IPS-18c (cell line): Measurements from ENCODE around the gene QSOX2.

Experiments used
- H3K4me3 ChIP-seq: 2 replicates; pipeline ENCODE4 v1.7.0; 2013; ENCODE audit warnings: low read depth, mild to moderate bottlenecking, low read length, moderate library complexity; ENCODE audit not compliant: insufficient read depth
- H3K9me3 ChIP-seq: one replicate; pipeline ENCODE4 v1.6.1; 2013; ENCODE audit warnings: mild to moderate bottlenecking, low read length, moderate library complexity; ENCODE audit not compliant: control insufficient read depth, insufficient read depth

QSOX2 gene

GRCh38 chr9:136193891-136194279 is 51.7 kb downstream of the QSOX2 start:
- peak overlapping the region; percentile 3; the same call in 1 of the 2 replicates for H3K4me3 ChIP-seq
- no peaks in the 10 kb centered on the region for H3K9me3 ChIP-seq

GRCh38 chr9:136193127-136193890 is 52.3 kb downstream of the QSOX2 start:
- peak overlapping the region; percentile 24; the same call in 1 of the 2 replicates for H3K4me3 ChIP-seq

GRCh38 chr9:136192289-136193126 is 53.1 kb downstream of the QSOX2 start:
- Histone ChIP-seq H3K9me3 (no peaks in the 10 kb centered on the region), H3K4me3 (peak overlapping the region; percentile 24; the same call in 1 of the 2 replicates)

More at GRCh38 chr9:136193127-136193890, 52.3 kb downstream of the QSOX2 start:
- H3K9me3 ChIP-seq, result no peaks in the 10 kb centered on the region

GRCh38 chr9:136191960-136192286 is 53.7 kb downstream of the QSOX2 start:
- no peaks in the 10 kb centered on the region for H3K9me3 ChIP-seq
- no peak overlapping the region; the same call in 1 of the 2 replicates for H3K4me3 ChIP-seq

- H3K9me3 ChIP-seq, result no peaks in the 10 kb centered on the region
- no peak overlapping the region for H3K4me3 ChIP-seq
Measured at GRCh38 chr9:136191099-136191959, 54.3 kb downstream of the QSOX2 start.

GRCh38 chr9:136190656-136191055 is 55.0 kb downstream of the QSOX2 start:
- H3K9me3 ChIP-seq, result no peaks in the 10 kb centered on the region
- H3K4me3 ChIP-seq, result no peak overlapping the region

GRCh38 chr9:136190237-136190601 is 55.4 kb downstream of the QSOX2 start:
- no peaks in the 10 kb centered on the region for H3K9me3 ChIP-seq
- H3K4me3 ChIP-seq, result no peak overlapping the region

GRCh38 chr9:136189394-136190236 is 56.0 kb downstream of the QSOX2 start:
- H3K4me3 ChIP-seq, result no peak overlapping the region
- H3K9me3 ChIP-seq, result no peaks in the 10 kb centered on the region

- no peak overlapping the region for H3K4me3 ChIP-seq
- H3K9me3 ChIP-seq, result no peaks in the 10 kb centered on the region
Measured at GRCh38 chr9:136187683-136188586, 57.7 kb downstream of the QSOX2 start.

GRCh38 chr9:136187197-136187596 is 58.4 kb downstream of the QSOX2 start:
- Histone ChIP-seq H3K4me3 (no peak overlapping the region), H3K9me3 (no peaks in the 10 kb centered on the region)

GRCh38 chr9:136186386-136186785 is 59.2 kb downstream of the QSOX2 start:
- Histone ChIP-seq H3K4me3 (no peak overlapping the region), H3K9me3 (no peaks in the 10 kb centered on the region)

- no peak overlapping the region for H3K4me3 ChIP-seq
- H3K9me3 ChIP-seq, result no peaks in the 10 kb centered on the region
Measured at GRCh38 chr9:136185596-136186366, 59.8 kb downstream of the QSOX2 start.

GRCh38 chr9:136185066-136185465 is 60.5 kb downstream of the QSOX2 start:
- Histone ChIP-seq H3K4me3 (no peak overlapping the region), H3K9me3 (no peaks in the 10 kb centered on the region)

GRCh38 chr9:136182850-136183422 is 62.7 kb downstream of the QSOX2 start:
- no peaks in the 10 kb centered on the region for H3K9me3 ChIP-seq

GRCh38 chr9:136182420-136182787 is 63.2 kb downstream of the QSOX2 start:
- H3K9me3 ChIP-seq, result no peaks in the 10 kb centered on the region
- no peak overlapping the region; the same call in 1 of the 2 replicates for H3K4me3 ChIP-seq

More at GRCh38 chr9:136182850-136183422, 62.7 kb downstream of the QSOX2 start:
- no peak overlapping the region for H3K4me3 ChIP-seq
